ENCODE results near the gene SH3TC2. TPM values are rescaled to one million over a fixed set of nuclear protein-coding genes. Genes with fewer than 3 reads are reported as not detected.
A peak's percentile ranks its signal among the peaks of the same experiment; 100 is the strongest.

The SH3TC2 gene
- total and polyA plus RNA-seq, 2 of the 4 experiments (the other 2 are of a cell fraction): 3.4 to 7.9 TPM

DNA sequence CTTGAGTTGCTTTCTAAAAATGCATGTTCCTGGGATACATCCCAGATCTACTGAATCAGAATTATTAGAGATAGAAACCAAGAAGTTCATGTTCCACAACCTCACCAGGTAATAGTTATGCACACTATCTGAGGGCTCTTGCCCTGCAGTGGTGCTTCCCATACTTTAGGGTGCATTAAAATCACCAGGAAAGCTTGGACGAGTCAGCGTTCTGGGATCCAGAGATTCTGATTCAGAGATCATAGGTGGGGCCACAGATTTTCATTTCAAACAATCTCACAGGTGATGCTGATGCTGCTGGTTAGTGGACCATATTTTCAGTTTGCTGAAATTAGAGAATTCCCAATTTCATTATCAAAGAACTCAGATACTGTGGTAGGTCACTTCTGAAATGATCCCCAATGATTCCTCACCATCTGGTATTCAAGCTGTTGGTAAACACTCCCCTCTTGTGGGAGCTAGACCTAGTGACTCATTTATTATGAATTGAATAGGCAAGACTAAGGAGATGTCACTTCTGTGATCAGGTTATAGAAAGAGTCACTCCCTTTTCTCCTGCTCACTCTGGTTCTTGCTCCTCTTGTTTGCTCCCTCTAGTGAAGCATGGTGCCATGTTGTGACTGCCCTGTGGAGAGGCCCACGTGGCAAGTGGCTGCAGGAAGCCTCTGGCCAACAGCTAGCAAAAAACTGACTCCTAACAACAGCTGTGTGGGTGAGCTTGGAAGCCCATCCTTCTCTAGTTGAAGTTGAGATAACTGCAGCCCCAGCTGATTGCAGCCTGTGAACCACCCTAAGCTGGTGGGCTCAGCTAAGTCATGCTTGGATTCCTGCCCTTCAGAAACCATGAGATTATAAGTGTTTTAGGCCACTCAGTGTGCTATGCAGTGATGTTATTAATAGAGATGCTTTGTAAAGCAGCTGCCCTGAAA is 59.8 kb downstream of the SH3TC2 start:
- Histone ChIP-seq H3K9me3 (ENCODE audit: control insufficient read depth, insufficient read depth, low read length) (no peaks in the 10 kb centered on the region), H3K4me3 (ENCODE audit: insufficient read depth, low read depth, low read length) (no peak overlapping the region), H3K9me1 (ENCODE audit: insufficient read depth, low read length) (peaks cover 22% of the 10 kb centered on the region), H3K4me2 (ENCODE audit: low read depth, low read length) (no peak overlapping the region; the same call in 1 of the 2 replicates), H2BK20ac (ENCODE audit: low read depth, low read length) (peak overlapping the region; percentile 92), H3K4me1 (ENCODE audit: control insufficient read depth, insufficient read depth, low read length) (peaks cover 31% of the 10 kb centered on the region), H4K8ac (ENCODE audit: low read depth in 2 of 2, low read length in 2 of 2) (peak overlapping the region in 1 of 2 experiments; percentile 59; a peak in 2 of 4 replicates), H4K5ac (ENCODE audit: low read depth, low read length) (no peak overlapping the region), H3K4ac (ENCODE audit: low read depth, low read length) (peak overlapping the region; percentile 86), H3K23ac (ENCODE audit: low read depth, low read length) (peak overlapping the region; percentile 63), H2BK15ac (ENCODE audit: low read depth, low read length) (peak overlapping the region; percentile 63; the same call in 2 of the 3 replicates), H2BK120ac (ENCODE audit: low read depth, low read length) (peak overlapping the region; percentile 89), H2AK5ac (ENCODE audit: low read depth, low read length) (peak overlapping the region; percentile 93), H3K56ac (ENCODE audit: extremely low read depth, insufficient read depth, low read length) (no peak overlapping the region), H3K36me3 (ENCODE audit: control insufficient read depth, insufficient read depth, low read length) (no peaks in the 10 kb centered on the region), H3K18ac (ENCODE audit: low read depth, low read length) (peak overlapping the region; percentile 27), H4K20me1 (ENCODE audit: insufficient read depth, low read length) (no peaks in the 10 kb centered on the region), H2AK9ac (replicated peaks; ENCODE audit: low read depth, low read length, poor library complexity) (peak overlapping the region; percentile 26), H2BK5ac (ENCODE audit: low read depth, low read length, poor library complexity, severe bottlenecking) (peak overlapping the region; percentile 65), H3K14ac (replicated peaks; ENCODE audit: low read depth, low read length) (peak overlapping the region; percentile 92), H4K91ac (ENCODE audit: insufficient read depth, low read depth, low read length) (peak overlapping the region; percentile 91), H2AFZ (replicated peaks; ENCODE audit: low read length, poor library complexity) (peak overlapping the region; percentile 43), H3K27ac (ENCODE audit: insufficient read depth, low read length) (no peak overlapping the region; the same call in 1 of the 2 replicates), H3K27me3 (ENCODE audit: control insufficient read depth, insufficient read depth, low read length) (no peaks in the 10 kb centered on the region), H3K79me1 (ENCODE audit: low read depth in 1 of 2, low read length in 2 of 2) (no peaks in the 10 kb centered on the region), H3K9ac (ENCODE audit: low read depth, low read length) (no peak overlapping the region)
- dilution Hi-C loops (cut with HindIII; ENCODE audit: low sequenced_read_pairs, unreplicated experiment): no loop called here
- DNase-seq (peak; percentile 75), ATAC-seq (ENCODE audit: low read depth) (peak; percentile 18)
- POLR2A ChIA-PET (ENCODE audit: unreplicated experiment): interaction anchor here (0.8 kb wide), 1 partner anchor 177 kb away, joined by 3 read pairs; the partner anchor contains the start of gene ADRB2
- no CpG with 5 or more reads among the region's 3 CpGs for WGBS, 2 experiments (ENCODE audit: extremely low coverage in 2 of 2, insufficient read length in 1 of 2)
- BruUV-seq (replicated peaks): no TSS peak
- intact Hi-C loops (cut with micrococcal nuclease): loop anchor here (1.0 to 2.0 kb wide), 4 partner anchors 32 to 226 kb away; no protein-coding TSS in a partner anchor
- in situ Hi-C loops (cut with MboI; ENCODE audit: low sequenced_read_pairs): no loop called here
- CTCF ChIA-PET: interaction anchor here (0.5 to 5.8 kb wide), 10 partner anchors 16 to 270 kb away, joined by 3 to 31 read pairs (median 5); no protein-coding TSS in a partner anchor
- TF ChIP-seq, protein P1, sequence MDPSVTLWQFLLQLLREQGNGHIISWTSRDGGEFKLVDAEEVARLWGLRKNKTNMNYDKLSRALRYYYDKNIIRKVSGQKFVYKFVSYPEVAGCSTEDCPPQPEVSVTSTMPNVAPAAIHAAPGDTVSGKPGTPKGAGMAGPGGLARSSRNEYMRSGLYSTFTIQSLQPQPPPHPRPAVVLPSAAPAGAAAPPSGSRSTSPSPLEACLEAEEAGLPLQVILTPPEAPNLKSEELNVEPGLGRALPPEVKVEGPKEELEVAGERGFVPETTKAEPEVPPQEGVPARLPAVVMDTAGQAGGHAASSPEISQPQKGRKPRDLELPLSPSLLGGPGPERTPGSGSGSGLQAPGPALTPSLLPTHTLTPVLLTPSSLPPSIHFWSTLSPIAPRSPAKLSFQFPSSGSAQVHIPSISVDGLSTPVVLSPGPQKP (IDR thresholded peaks at IDR 0.05; ENCODE audit: borderline replicate concordance, low read depth, low read length): no peak
- TF ChIP-seq RAD21 (IDR thresholded peaks at IDR 0.05; ENCODE audit: low read length) (peak; percentile 31), MXI1 (IDR thresholded peaks at IDR 0.05; ENCODE audit: borderline replicate concordance, low read depth, low read length) (no peak), MAFK (IDR thresholded peaks at IDR 0.05; ENCODE audit: low read depth, low read length) (no peak), CEBPB (IDR thresholded peaks at IDR 0.05; ENCODE audit: low read depth, low read length) (0 out of 2 replicates have a peak, but pooled peaks have one; percentile 2), POLR2A (IDR thresholded peaks at IDR 0.05; ENCODE audit: low read depth, low read length) (no peak), RCOR1 (IDR thresholded peaks at IDR 0.05; ENCODE audit: insufficient replicate concordance, low read length) (no peak), NFE2L2 (IDR thresholded peaks at IDR 0.05; ENCODE audit: low read depth, low read length) (no peak), RFX5 (IDR thresholded peaks at IDR 0.05; ENCODE audit: low read depth, low read length) (no peak), SMC3 (IDR thresholded peaks at IDR 0.05; ENCODE audit: low read depth, low read length) (no peak), CHD1 (IDR thresholded peaks at IDR 0.05; ENCODE audit: low read depth, low read length) (no peak; the same call in 1 of the 2 replicates)
- TF ChIP-seq, protein P2, sequence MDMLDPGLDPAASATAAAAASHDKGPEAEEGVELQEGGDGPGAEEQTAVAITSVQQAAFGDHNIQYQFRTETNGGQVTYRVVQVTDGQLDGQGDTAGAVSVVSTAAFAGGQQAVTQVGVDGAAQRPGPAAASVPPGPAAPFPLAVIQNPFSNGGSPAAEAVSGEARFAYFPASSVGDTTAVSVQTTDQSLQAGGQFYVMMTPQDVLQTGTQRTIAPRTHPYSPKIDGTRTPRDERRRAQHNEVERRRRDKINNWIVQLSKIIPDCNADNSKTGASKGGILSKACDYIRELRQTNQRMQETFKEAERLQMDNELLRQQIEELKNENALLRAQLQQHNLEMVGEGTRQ (IDR thresholded peaks at IDR 0.05; ENCODE audit: low read depth, low read length): no peak
- TF ChIP-seq, protein P3, sequence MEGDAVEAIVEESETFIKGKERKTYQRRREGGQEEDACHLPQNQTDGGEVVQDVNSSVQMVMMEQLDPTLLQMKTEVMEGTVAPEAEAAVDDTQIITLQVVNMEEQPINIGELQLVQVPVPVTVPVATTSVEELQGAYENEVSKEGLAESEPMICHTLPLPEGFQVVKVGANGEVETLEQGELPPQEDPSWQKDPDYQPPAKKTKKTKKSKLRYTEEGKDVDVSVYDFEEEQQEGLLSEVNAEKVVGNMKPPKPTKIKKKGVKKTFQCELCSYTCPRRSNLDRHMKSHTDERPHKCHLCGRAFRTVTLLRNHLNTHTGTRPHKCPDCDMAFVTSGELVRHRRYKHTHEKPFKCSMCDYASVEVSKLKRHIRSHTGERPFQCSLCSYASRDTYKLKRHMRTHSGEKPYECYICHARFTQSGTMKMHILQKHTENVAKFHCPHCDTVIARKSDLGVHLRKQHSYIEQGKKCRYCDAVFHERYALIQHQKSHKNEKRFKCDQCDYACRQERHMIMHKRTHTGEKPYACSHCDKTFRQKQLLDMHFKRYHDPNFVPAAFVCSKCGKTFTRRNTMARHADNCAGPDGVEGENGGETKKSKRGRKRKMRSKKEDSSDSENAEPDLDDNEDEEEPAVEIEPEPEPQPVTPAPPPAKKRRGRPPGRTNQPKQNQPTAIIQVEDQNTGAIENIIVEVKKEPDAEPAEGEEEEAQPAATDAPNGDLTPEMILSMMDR (conservative IDR thresholded peaks at IDR 0.05; ENCODE audit: low read depth, low read length): 0 out of 2 replicates have a peak, but pooled peaks have one; percentile 28

Measured in IMR-90 (cell line).